GM19467 (cell line): ENCODE data around the gene FTO.
"Not testable (repeated sequence)": the region's sequence is repeated elsewhere in the genome, so short reads cannot be mapped to it uniquely, and the experiment has no call there.

Experiments
- ATAC-seq: cut with Tn5 transposase; IDR thresholded peaks from one replicate; pipeline ENCODE4 v1.9.1; 2021; ENCODE audit warnings: mild to moderate bottlenecking, moderate library complexity; ENCODE audit not compliant: unreplicated experiment

The FTO gene

DNA sequence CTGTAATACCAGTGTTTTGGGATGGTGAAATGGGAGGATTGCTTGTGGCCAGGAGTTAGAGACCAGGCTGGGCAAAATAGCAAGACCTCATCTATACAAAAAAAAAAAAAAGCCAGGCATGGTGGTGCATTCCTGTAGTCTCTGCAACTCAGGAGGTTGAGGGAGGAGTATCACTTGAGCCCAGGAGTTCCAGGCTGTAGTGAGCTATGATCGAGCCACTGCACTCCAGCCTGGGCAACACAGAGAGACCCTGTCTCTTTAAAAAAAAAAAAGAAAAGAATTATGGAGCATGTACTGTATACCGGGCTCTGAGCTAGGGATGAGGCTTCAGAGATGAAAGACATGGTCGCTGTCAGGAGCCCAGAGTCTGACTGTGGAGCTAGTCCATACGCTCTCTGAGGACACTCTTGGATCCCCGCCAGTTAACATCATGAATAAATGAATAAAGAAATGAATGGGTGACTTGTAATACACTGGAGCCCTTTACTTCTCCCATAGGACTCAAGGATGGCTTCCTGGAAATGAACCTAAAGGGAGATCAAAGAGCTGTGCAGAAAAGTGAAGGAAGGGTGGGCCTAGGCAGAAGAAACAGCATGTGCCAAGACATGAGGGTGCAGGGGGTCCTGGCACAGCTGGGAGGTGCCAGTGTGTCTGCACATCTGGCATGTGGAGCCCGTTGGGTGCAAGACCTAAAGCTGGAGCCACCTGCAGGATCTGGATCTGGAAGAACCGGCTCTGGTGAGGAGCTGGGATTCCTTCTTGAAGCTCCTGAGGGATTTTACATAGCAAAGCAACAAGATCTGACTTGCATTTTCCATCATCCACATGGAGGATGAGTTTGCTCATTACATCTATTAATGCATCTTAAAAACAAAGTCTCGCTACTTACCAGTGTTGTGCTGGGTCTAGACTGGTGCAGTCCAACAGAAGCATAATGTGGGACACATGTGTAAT is 462.2 kb downstream of the FTO start:
- ATAC-seq: no peak

DNA sequence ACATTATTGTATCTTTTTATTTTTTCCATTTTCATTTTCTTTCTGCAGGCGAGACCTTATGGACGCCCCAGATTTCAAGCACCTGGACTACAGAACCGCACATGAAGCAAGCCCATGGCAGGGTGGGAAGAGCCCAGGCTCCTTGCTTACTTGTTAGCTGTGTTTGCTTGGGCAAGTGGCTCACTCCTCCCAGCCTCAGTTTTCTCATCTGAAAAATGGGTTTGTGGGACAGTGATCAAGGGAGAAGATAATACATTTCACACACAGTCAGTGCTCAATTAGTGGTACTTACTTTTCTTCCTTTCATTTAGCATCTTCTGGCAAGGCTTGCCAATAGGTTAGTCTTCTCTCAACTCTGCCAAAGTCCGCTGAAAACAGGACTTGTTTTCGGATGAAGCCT is 465.2 kb downstream of the FTO start:
- ATAC-seq: no peak

- ATAC-seq: no peak
Observed at GRCh38 chr16:54171626-54172537, 467.9 kb downstream of the FTO start.

- no peak for ATAC-seq
Observed at GRCh38 chr16:54173490-54173889, 469.5 kb downstream of the FTO start.

- no peak for ATAC-seq
Observed at GRCh38 chr16:54174201-54174600, 470.2 kb downstream of the FTO start.

GRCh38 chr16:54174750-54175149 is 470.8 kb downstream of the FTO start:
- no peak for ATAC-seq

GRCh38 chr16:54175169-54175551 is 471.2 kb downstream of the FTO start:
- no peak for ATAC-seq

- no peak for ATAC-seq
Observed at GRCh38 chr16:54175552-54176375, 471.8 kb downstream of the FTO start.

GRCh38 chr16:54176376-54176901 is 472.5 kb downstream of the FTO start:
- no peak for ATAC-seq

GRCh38 chr16:54177052-54177861 is 473.3 kb downstream of the FTO start:
- no peak for ATAC-seq

DNA sequence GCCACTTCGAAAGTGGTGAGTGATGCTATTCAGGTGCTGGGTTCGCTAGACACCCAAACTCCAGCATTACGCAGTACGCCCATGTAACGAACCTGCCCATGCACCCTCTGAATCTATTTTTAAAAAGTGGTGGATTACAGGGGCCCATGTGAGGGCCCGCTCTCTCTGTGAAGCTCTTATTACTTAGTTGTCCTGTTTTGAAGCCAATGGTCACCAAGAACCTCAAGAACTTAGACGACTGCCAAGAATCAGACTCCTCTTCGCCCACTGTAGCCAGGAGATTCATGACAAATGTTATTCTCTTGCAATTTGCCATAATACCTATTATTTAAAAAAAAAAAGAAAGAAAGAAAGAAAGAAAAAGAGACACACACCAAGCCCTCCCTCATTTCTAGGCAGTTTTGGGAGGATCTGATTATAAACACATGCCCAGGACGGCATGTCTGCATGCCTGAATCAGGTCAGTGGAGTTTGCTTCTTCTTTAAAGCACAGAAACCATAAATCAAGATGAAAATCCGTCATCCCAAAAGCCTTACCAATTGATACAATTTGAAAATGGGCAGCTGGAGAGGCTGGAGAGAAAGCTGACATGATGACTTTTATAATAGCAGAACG is 474.0 kb downstream of the FTO start:
- ATAC-seq: no peak

- ATAC-seq: no peak
Observed at GRCh38 chr16:54178478-54178976, 474.6 kb downstream of the FTO start.

DNA sequence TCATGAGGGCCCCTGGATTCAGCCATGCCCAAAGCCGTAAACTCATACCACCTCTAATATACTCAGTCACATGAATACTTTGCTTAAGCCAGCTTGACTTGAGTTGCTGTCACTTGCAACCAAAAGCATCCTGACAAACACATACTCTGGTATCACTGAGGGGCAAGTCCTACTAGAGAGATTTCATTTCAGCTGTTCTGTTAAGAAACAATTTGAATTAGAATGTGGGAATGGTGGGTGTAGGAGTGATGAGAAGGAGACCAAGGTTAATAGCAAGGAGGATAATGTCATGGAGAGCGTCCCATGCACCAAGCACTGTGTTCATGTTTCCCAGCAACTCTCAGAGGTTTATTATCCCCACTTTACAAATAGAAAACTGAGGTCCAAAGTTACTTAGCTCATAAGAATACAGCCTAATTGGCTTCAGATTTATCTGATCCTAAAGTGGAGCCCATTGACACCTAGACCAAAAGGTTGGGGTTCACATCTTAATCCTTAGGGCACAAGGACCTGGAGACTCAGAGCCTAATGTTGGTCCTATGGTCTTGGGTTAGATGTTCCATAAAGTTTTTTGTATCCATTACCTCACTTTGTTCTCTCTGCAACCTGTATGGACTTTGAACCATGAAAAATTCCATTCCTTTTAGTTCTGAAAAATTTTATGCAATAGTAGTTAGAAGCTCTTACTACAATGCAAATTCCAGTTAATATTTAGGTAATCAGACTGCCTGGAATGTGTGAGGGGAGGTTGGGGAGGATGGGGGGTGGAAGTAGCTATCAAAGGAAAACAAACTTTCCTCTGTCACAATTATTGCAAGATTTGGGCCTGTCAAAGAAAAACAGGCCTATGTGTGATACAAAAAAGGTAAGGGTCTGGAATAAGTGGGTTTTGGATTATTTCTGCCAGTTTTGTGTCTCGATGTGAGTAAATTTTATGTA is 476.7 kb downstream of the FTO start:
- ATAC-seq: no peak

- ATAC-seq: not testable (repeated sequence)
Observed at GRCh38 chr16:54181683-54182329, 477.9 kb downstream of the FTO start.

GRCh38 chr16:54185045-54185444 is 481.1 kb downstream of the FTO start:
- ATAC-seq: no peak

- ATAC-seq: no peak
Observed at GRCh38 chr16:54191163-54191562, 487.2 kb downstream of the FTO start.

DNA sequence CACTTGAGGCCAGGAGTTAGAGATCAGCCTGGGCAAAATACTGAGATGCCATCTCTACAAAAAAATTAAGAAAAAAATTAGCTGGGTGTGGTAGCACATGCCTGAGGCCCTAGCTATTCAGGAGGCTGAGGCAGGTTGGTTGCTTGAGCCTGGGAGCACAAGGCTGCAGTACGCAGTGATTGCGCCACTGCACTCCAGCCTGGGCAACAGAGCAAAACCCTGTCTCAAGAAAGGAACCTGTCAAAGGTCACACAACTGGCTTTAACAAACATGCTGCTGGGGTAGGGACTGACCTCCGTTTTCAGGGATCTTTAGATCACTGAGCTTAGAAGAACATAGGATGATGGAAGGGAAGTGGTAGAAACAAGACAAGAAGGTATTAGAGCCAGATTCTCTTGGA is 487.6 kb downstream of the FTO start:
- no peak for ATAC-seq
